HTERT RPE-1 (cell line): Measurements from ENCODE around the gene KRTAP9-3.
"Not testable (repeated sequence)": the region's sequence is repeated elsewhere in the genome, so short reads cannot be mapped to it uniquely, and the experiment has no call there.

Source experiments
- in situ Hi-C: fragments of 300-500 bp; cut with MboI; formaldehyde crosslinking; loops from 4 replicates; pipeline ENCODE4 v1.14.3; 2020; ENCODE audit warnings: low sequenced_read_pairs

Gene KRTAP9-3

GRCh38 chr17:41249637-41250240, 17.5 kb downstream of the KRTAP9-3 start, which contains the start of gene KRTAP9-4:
TSS of gene KRTAP9-4 (plus strand) at chr17:41249687. CDS start at chr17:41249721, 34 bp downstream.
- in situ Hi-C loops = not testable (repeated sequence)

GRCh38 chr17:41251261-41251660, 19.0 kb downstream of the KRTAP9-3 start:
- in situ Hi-C loops = no loop called here

- in situ Hi-C loops = no loop called here
Observed at GRCh38 chr17:41254861-41255260, 22.6 kb downstream of the KRTAP9-3 start.

GRCh38 chr17:41255381-41256290, 23.4 kb downstream of the KRTAP9-3 start, which contains the start of gene KRTAP9-9:
TSS of gene KRTAP9-9 (plus strand) at chr17:41255384.
- in situ Hi-C loops = not testable (repeated sequence)

- in situ Hi-C loops = no loop called here
Observed at GRCh38 chr17:41256291-41256685, 24.0 kb downstream of the KRTAP9-3 start.

- in situ Hi-C loops = no loop called here
Observed at GRCh38 chr17:41258406-41258805, 26.2 kb downstream of the KRTAP9-3 start.

- in situ Hi-C loops = no loop called here
Observed at GRCh38 chr17:41263212-41263611, 31.0 kb downstream of the KRTAP9-3 start.

- in situ Hi-C loops = no loop called here
Observed at GRCh38 chr17:41264599-41264998, 32.4 kb downstream of the KRTAP9-3 start.

- in situ Hi-C loops = no loop called here
Observed at GRCh38 chr17:41265078-41265477, 32.8 kb downstream of the KRTAP9-3 start, which contains the start of gene KRTAP9-6. TSS of gene KRTAP9-6 (plus strand) at chr17:41265378. CDS start at chr17:41265378, 0 bp downstream.

- in situ Hi-C loops = no loop called here
Observed at GRCh38 chr17:41267711-41268110, 35.5 kb downstream of the KRTAP9-3 start.

GRCh38 chr17:41271323-41271722, 39.1 kb downstream of the KRTAP9-3 start:
- in situ Hi-C loops = not testable (repeated sequence)

- in situ Hi-C loops = no loop called here
Observed at GRCh38 chr17:41271858-41272257, 39.6 kb downstream of the KRTAP9-3 start.

- in situ Hi-C loops = not testable (repeated sequence)
Observed at GRCh38 chr17:41275648-41276190, 43.5 kb downstream of the KRTAP9-3 start, which contains the start of gene KRTAP9-7. TSS of gene KRTAP9-7 (plus strand) at chr17:41275698. CDS start at chr17:41275698, 0 bp downstream.

GRCh38 chr17:41278176-41278955, 46.1 kb downstream of the KRTAP9-3 start:
- in situ Hi-C loops = no loop called here
